Stomach (tissue), 4 donors: ENCODE results near the gene PRKG1.

Experiments used
- CTCF ChIP-seq, 7 experiments: fragments of 450-650 bp in 4 of 7; fragments of 200-600 bp in 3 of 7; sonication (generic) in 3 of 7; IDR thresholded peaks; one replicate each; pipeline ENCODE4 v1.5.1; 2016 to 2019; ENCODE audit warnings: antibody characterized with exemption in 7 of 7, control low read depth in 2 of 7, mild to moderate bottlenecking in 1 of 7
- POLR2A ChIP-seq, 4 donors: fragments of 450-650 bp; IDR thresholded peaks; one replicate each; pipeline ENCODE4 v1.6.1; 2016; ENCODE audit warnings: antibody characterized with exemption in 4 of 4, control low read depth in 2 of 4, mild to moderate bottlenecking in 1 of 4, moderate library complexity in 1 of 4

GRCh38 chr10:51892965-51893658, 818.8 kb downstream of the PRKG1 start:
- TF ChIP-seq CTCF (IDR thresholded peaks at IDR 0.05) (no peak), POLR2A (IDR thresholded peaks at IDR 0.05) (no peak)
